ENCODE measurements around the gene PHC2.

GRCh38 chr1:33368431-33368830, 62.5 kb downstream of the PHC2 start:
- TF ChIP-seq, protein P1, sequence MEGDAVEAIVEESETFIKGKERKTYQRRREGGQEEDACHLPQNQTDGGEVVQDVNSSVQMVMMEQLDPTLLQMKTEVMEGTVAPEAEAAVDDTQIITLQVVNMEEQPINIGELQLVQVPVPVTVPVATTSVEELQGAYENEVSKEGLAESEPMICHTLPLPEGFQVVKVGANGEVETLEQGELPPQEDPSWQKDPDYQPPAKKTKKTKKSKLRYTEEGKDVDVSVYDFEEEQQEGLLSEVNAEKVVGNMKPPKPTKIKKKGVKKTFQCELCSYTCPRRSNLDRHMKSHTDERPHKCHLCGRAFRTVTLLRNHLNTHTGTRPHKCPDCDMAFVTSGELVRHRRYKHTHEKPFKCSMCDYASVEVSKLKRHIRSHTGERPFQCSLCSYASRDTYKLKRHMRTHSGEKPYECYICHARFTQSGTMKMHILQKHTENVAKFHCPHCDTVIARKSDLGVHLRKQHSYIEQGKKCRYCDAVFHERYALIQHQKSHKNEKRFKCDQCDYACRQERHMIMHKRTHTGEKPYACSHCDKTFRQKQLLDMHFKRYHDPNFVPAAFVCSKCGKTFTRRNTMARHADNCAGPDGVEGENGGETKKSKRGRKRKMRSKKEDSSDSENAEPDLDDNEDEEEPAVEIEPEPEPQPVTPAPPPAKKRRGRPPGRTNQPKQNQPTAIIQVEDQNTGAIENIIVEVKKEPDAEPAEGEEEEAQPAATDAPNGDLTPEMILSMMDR (IDR thresholded peaks at IDR 0.05), result no peak
- no peak for TF ChIP-seq POLR2A (IDR thresholded peaks at IDR 0.05)
